HepG2 (cell line): ENCODE results near the gene PPP1R13B. TPM values are rescaled to one million over a fixed set of nuclear protein-coding genes. Genes with fewer than 3 reads are reported as not detected.

ENCODE experiments used
- ATAC-seq: fragments of 200-7000 bp; cut with Tn5 transposase; 3 replicates; pipeline ENCODE4 v1.9.1; 2020; ENCODE audit warnings: mild to moderate bottlenecking, moderate library complexity
- BruUV-seq: library from RNA; stranded (reverse); fragments of 400-500 nt; replicated peaks from 2 replicates; lab custom pipeline; 2021; lab: Mats Ljungman, UMichigan
- CTCF ChIA-PET: fragments of 300-600 bp; formaldehyde crosslinking; extraction: SDS; loops from one replicate; lab custom pipeline; 2021; ENCODE audit warnings: low total read pairs, inconsistent platforms, low intra/inter-chr PET ratio; lab: Yijun Ruan, JAX
- POLR2A ChIA-PET: fragments of 350-600 bp; sonication (Branson Sonifier 250); formaldehyde crosslinking; loops from one replicate; lab custom pipeline; 2020; ENCODE audit warnings: antibody characterized with exemption, inconsistent platforms; lab: Yijun Ruan, JAX
- DNase-seq: peaks from one replicate; pipeline ENCODE4 v3.0.0-alpha.2; 2015; ENCODE audit warnings: low spot score
- FAIRE-seq: peaks from 3 replicates; lab custom pipeline; 2011; peaks lifted over from hg19 to GRCh38; lab: Jason Lieb, UNC
- H2AFZ ChIP-seq: one replicate; pipeline ENCODE4 v1.6.1; 2011; ENCODE audit warnings: low read length, inconsistent platforms
- H3K27ac ChIP-seq: fragments of 300-600 bp; 3 replicates; pipeline ENCODE4 v1.8.0; 2011; ENCODE audit warnings: mixed run types, mild to moderate bottlenecking, mixed read lengths, low read length, inconsistent platforms; ENCODE audit not compliant: insufficient read depth; ENCODE audit errors: extremely low read length
- H3K27me3 ChIP-seq, 2 experiments: fragments of 200-600 bp in 1 of 2; 2 replicates in 1 of 2; 3 replicates in 1 of 2; pipeline versions ENCODE4 v1.6.0 to v1.8.0; 2011; ENCODE audit warnings: low read length in 2 of 2, mild to moderate bottlenecking in 2 of 2, moderate library complexity in 2 of 2, inconsistent platforms in 1 of 2; ENCODE audit not compliant: insufficient read depth in 2 of 2, control insufficient read depth in 1 of 2
- H3K36me3 ChIP-seq, 2 experiments: fragments of 200-600 bp in 1 of 2; replicated peaks in 1 of 2; 2 replicates in 1 of 2; 3 replicates in 1 of 2; pipeline versions ENCODE4 v1.5.1 to v1.8.0; 2011; ENCODE audit warnings: low read length in 2 of 2, inconsistent platforms in 1 of 2; ENCODE audit not compliant: insufficient read depth in 2 of 2, control insufficient read depth in 1 of 2
- H3K4me1 ChIP-seq: 2 replicates; pipeline ENCODE4 v1.5.1; 2012; ENCODE audit warnings: low read length, inconsistent platforms; ENCODE audit not compliant: insufficient read depth
- H3K4me2 ChIP-seq: 2 replicates; pipeline ENCODE4 v1.6.0; 2011; ENCODE audit warnings: low read depth, low read length, inconsistent platforms
- H3K4me3 ChIP-seq, 3 experiments: fragments of 200-600 bp in 1 of 3; sonication (generic), shearing (Covaris generic) in 1 of 3; replicated peaks in 1 of 3; 2 replicates each; pipeline ENCODE4 v1.5.1; 2011 to 2016; ENCODE audit warnings: low read length in 3 of 3, inconsistent platforms in 2 of 3, low read depth in 2 of 3, mild to moderate bottlenecking in 2 of 3, control low read depth in 1 of 3, mixed read lengths in 1 of 3; ENCODE audit not compliant: insufficient read depth in 1 of 3
- H3K79me2 ChIP-seq: one replicate; pipeline ENCODE4 v1.6.1; 2011; ENCODE audit warnings: low read length, inconsistent platforms; ENCODE audit not compliant: insufficient read depth
- H3K9ac ChIP-seq: 2 replicates; pipeline ENCODE4 v1.6.0; 2011; ENCODE audit warnings: mild to moderate bottlenecking, low read depth, low read length, inconsistent platforms; ENCODE audit not compliant: insufficient read depth
- H3K9me3 ChIP-seq: 2 replicates; pipeline ENCODE4 v1.5.1; 2012; ENCODE audit warnings: mild to moderate bottlenecking, low read length
- H4K20me1 ChIP-seq: 2 replicates; pipeline ENCODE4 v1.6.0; 2011; ENCODE audit warnings: inconsistent platforms, mild to moderate bottlenecking, low read length, moderate library complexity; ENCODE audit not compliant: insufficient read depth
- BRD4 ChIP-seq: sonication (generic); formaldehyde crosslinking; IDR thresholded peaks from 2 replicates; pipeline ENCODE4 v1.4.0; 2020; ENCODE audit warnings: missing genetic modification reagents
- CREM ChIP-seq, 2 experiments: sonication (generic) in 1 of 2; formaldehyde crosslinking in 1 of 2; IDR thresholded peaks; 2 replicates each; pipeline versions ENCODE4 v1.4.0 to v1.6.1; 2016 to 2020; ENCODE audit warnings: antibody characterized with exemption in 1 of 2, mild to moderate bottlenecking in 1 of 2, missing genetic modification reagents in 1 of 2
- NAIF1 ChIP-seq: sonication (generic); formaldehyde crosslinking; IDR thresholded peaks from 2 replicates; pipeline ENCODE4 v1.5.0; 2020; ENCODE audit warnings: mild to moderate bottlenecking, missing genetic modification reagents, borderline replicate concordance
- NCOA5 ChIP-seq: sonication (generic); formaldehyde crosslinking; IDR thresholded peaks from 2 replicates; pipeline ENCODE4 v1.4.0; 2020; ENCODE audit warnings: missing genetic modification reagents
- NCOR1 ChIP-seq: fragments of 200-600 bp; sonication (generic); IDR thresholded peaks from 2 replicates; pipeline ENCODE4 v1.7.0; 2017; ENCODE audit warnings: antibody characterized with exemption, low read length, borderline replicate concordance
- REPIN1 ChIP-seq: sonication (generic); formaldehyde crosslinking; IDR thresholded peaks from 2 replicates; pipeline ENCODE4 v1.8.0; 2022; ENCODE audit warnings: missing genetic modification reagents, low read depth, mild to moderate bottlenecking, borderline replicate concordance
- SUZ12 ChIP-seq: fragments of 150-350 bp; IDR thresholded peaks from 2 replicates; pipeline ENCODE4 v1.6.1; 2014; ENCODE audit warnings: low read depth, low read length
- ZNF256 ChIP-seq: sonication (generic); formaldehyde crosslinking; conservative IDR thresholded peaks from 2 replicates; pipeline ENCODE4 v1.4.0; 2020; ENCODE audit warnings: missing genetic modification reagents
- ZNF337 ChIP-seq: sonication (generic); formaldehyde crosslinking; IDR thresholded peaks from 2 replicates; pipeline ENCODE4 v1.5.1; 2020; ENCODE audit warnings: missing genetic modification reagents, low read depth, mild to moderate bottlenecking, borderline replicate concordance
- ZNF430 ChIP-seq: sonication (generic); formaldehyde crosslinking; IDR thresholded peaks from 2 replicates; pipeline ENCODE4 v1.9.0; 2021; ENCODE audit warnings: mild to moderate bottlenecking, missing genetic modification reagents
- ZNF749 ChIP-seq: sonication (generic); formaldehyde crosslinking; IDR thresholded peaks from 2 replicates; pipeline ENCODE4 v1.8.0; 2022; ENCODE audit warnings: mild to moderate bottlenecking, missing genetic modification reagents, moderate library complexity, borderline replicate concordance
- WGBS: methylation state at CpG from one replicate; pipeline ENCODE4 v1.1.6; 2017; ENCODE audit warnings: low lambda C conversion rate; 5-methylcytosine and 5-hydroxymethylcytosine counted together
- in situ Hi-C: cut with HindIII; loops from 2 replicates; pipeline ENCODE4 v1.10.0; 2017; ENCODE audit warnings: low pct_unique_long_range_greater_than_20kb; ENCODE audit not compliant: extremely low pct_ligation_motif_present
- intact Hi-C: fragments of 100-400 bp; cut with micrococcal nuclease; formaldehyde crosslinking; loops from one replicate; pipeline ENCODE4 v1.10.0; 2022; ENCODE audit not compliant: unreplicated experiment
- polyA plus RNA-seq, 8 experiments: library from polyadenylated mRNA; depleted of rRNA in 3 of 8; stranded (reverse) in 7 of 8; unstranded in 1 of 8; fragments of >200 nt; fragmentation: Illumina TruSeq in 4 of 8; extraction: Trizol in 4 of 8; gene quantifications; 2 replicates each; pipeline versions ENCODE4 v1.2.1 to v1.2.3, GENCODE V29; 2011 to 2016; ENCODE audit warnings: low read depth in 4 of 8, missing spikeins in 1 of 8, mixed read lengths in 1 of 8; ENCODE audit not compliant: insufficient read depth in 1 of 8
- total RNA-seq, 5 experiments: library from RNA; depleted of rRNA; stranded (reverse); fragments of >200 nt; fragmentation: Illumina TruSeq; extraction: Trizol; gene quantifications; 2 replicates each; pipeline ENCODE4 v1.2.3, GENCODE V29; 2016; ENCODE audit warnings: low read depth in 1 of 5
- TF ChIP-seq, protein P1 (sequence below): sonication (generic); formaldehyde crosslinking; IDR thresholded peaks from 2 replicates; pipeline ENCODE4 v1.8.0; 2022; ENCODE audit warnings: missing genetic modification reagents, mild to moderate bottlenecking, borderline replicate concordance

PPP1R13B gene
- total and polyA plus RNA-seq, 2 of the 13 experiments (the other 11 are each of a cell fraction or from before 2014, with no cell fraction given), result 4.6 to 9.4 TPM

DNA sequence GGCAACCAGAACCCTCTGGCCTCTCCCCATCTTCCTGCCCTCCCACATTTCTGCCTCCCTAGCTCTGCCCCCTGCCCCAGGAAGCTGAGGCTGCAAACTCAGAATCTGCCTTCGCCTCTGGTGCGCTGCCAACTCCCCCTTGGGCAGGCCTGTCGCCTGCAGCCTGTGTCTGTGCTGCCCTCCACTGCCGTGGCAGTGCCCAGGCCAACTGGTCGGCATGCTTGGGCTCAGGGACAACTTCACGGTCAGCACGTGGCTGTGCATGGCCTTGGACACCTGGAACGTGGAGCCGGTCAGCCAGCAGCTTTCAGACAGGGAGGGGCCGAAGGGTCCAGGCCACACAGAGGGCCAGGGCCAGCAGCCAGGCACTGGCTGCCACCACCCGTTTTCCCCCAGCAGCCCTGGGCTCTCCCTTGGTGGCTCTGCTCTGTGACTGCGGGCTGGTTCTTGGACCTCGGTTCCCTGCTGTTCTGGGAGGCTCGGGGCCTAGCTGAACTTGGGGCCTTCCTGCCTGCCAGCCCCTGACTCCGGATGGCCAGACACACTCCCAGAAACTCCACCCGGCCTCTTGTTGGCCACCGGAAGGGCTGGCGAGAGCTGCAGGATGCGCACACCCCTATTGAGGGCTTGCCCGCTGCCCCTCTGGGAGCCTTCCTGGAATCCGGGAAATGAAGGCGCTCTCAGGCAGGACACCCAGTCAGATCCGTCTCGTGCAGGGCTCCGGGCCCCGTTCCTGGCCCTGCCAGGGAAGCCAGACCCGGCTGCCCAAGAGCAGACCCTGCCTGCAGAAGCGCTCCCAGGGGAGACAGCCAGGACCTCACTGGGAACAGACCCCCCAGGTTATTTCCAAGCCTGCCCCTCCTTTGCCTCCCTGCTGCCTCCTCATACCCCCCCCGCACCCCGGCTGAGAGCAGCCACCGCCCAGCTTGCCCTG, 34.2 kb upstream of the PPP1R13B start (continued):
- TF ChIP-seq ZNF256 (CRISPR knock-in tag), result peak; percentile 68; the same call in 1 of the 2 replicates

DNA sequence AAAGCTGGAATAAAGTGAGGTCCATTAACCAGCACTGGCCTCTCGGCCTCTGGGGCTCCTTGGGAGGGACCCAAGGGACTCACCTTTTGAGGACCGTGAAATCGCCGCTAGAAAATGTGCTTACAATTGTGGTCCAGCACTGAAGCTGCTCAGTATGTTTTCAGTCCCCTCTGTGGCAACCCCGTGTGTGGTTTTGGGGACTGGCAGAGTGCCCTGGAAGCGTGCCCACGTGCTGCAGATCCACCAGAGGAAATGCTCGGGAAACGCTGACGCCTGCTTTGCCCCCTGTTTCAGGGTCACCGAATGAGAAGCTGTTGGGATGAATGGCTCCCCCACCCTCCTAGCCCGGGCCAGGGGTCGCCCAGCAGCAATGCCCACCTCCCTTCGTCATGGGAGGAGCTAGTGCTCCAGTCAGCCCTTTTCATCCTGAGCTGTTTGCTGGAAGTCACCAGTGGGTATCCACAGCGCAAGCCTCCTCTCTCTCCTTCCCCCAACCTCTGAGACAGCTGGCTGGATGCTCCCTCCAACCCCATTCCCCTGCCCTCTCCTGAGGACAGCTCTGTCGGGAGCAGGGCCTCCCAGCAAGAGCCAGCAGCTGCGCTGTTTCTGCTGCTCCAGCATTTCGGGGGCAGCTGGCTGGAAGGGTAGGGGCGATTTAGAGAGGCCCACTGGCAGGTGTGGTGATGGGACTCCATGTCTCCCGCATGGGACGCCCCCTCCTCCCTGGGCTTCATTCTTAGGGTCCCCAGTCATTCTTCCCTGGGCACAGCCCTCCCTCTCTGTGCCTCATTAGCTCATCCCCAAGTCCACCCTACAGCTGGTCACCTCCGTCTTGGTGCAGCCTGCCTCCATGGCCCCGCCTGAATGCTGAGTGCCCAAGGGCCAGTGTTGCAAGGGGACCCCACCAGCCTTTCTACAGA, 33.2 kb upstream of the PPP1R13B start:
- H3K9me3 ChIP-seq, result no peaks in the 10 kb centered on the region
- peak overlapping the region; percentile 79 for H3K9ac ChIP-seq
- H3K79me2 ChIP-seq, result peaks cover 15% of the 10 kb centered on the region
- no peak overlapping the region for H2AFZ ChIP-seq
- POLR2A ChIA-PET, result interaction anchor here (0.8 to 5.5 kb wide), 23 partner anchors 10 to 354 kb away, joined by 3 to 195 read pairs (median 6); partner anchors contain the start of genes PPP1R13B, XRCC3 and ZFYVE21
- 6% methylated on average over 10 of the region's 23 CpGs for WGBS
- H3K4me3 ChIP-seq, result peak overlapping the region; percentile 25 to 78 (median 48); a peak in 5 of 6 replicates
- TSS peak; percentile 99 for BruUV-seq
- H3K4me2 ChIP-seq, result peak overlapping the region; percentile 94
- intact Hi-C loops (no loop called here), in situ Hi-C loops (no loop called here)
- DNase-seq (no peak), FAIRE-seq (peak; percentile 42), ATAC-seq (peak; percentile 54)
- H4K20me1 ChIP-seq, result no peaks in the 10 kb centered on the region
- H3K27me3 ChIP-seq, result no peaks in the 10 kb centered on the region; a peak in 1 of 5 replicates
- H3K4me1 ChIP-seq, result peaks cover 70% of the 10 kb centered on the region
- peaks cover 0 to 5% of the 10 kb centered on the region in 2 experiments; a peak in 1 of 5 replicates for H3K36me3 ChIP-seq
- CTCF ChIA-PET, result no interaction called here
- peak overlapping the region; percentile 98 for H3K27ac ChIP-seq
- peak; percentile 34; the same call in 1 of the 2 replicates for TF ChIP-seq REPIN1 (CRISPR knock-in tag)
- TF ChIP-seq NCOA5 (CRISPR knock-in tag), result no peak
- TF ChIP-seq NAIF1 (CRISPR knock-in tag), result 0 out of 2 replicates have a peak, but pooled peaks have one; percentile 51
- no peak for TF ChIP-seq SUZ12
- 0 out of 2 replicates have a peak, but pooled peaks have one; percentile 3 for TF ChIP-seq ZNF430 (CRISPR knock-in tag)
- TF ChIP-seq, protein P1, sequence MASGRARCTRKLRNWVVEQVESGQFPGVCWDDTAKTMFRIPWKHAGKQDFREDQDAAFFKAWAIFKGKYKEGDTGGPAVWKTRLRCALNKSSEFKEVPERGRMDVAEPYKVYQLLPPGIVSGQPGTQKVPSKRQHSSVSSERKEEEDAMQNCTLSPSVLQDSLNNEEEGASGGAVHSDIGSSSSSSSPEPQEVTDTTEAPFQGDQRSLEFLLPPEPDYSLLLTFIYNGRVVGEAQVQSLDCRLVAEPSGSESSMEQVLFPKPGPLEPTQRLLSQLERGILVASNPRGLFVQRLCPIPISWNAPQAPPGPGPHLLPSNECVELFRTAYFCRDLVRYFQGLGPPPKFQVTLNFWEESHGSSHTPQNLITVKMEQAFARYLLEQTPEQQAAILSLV (CRISPR knock-in tag), result no peak; the same call in 1 of the 2 replicates
- TF ChIP-seq BRD4, result no peak; the same call in 1 of the 2 replicates
- peak; percentile 3; the same call in 1 of the 2 replicates for TF ChIP-seq ZNF749 (CRISPR knock-in tag)
- peak; percentile 7; the same call in 1 of the 2 replicates for TF ChIP-seq ZNF337 (CRISPR knock-in tag)
- TF ChIP-seq CREM (IDR thresholded peaks at IDR 0.05), result no peak
- no peak for TF ChIP-seq CREM (CRISPR knock-in tag; IDR thresholded peaks at IDR 0.05)
- peak; percentile 69; the same call in 1 of the 2 replicates for TF ChIP-seq NCOR1
